22Rv1 (cell line): ENCODE data around the gene PRDM10.

Experiments used
- CTCF ChIP-seq: fragments of 450-650 bp; IDR thresholded peaks from 2 replicates; pipeline ENCODE4 v1.5.1; 2017; ENCODE audit warnings: mild to moderate bottlenecking
- ZFX ChIP-seq: fragments of 450-650 bp; IDR thresholded peaks from 2 replicates; pipeline ENCODE4 v1.6.1; 2017; ENCODE audit warnings: antibody characterized with exemption, borderline replicate concordance

- TF ChIP-seq CTCF = no peak
- no peak for TF ChIP-seq ZFX
Observed at GRCh38 chr11:129951866-129952262, 50.8 kb downstream of the PRDM10 start.
